ENCODE measurements around the gene C16orf90.

DNA sequence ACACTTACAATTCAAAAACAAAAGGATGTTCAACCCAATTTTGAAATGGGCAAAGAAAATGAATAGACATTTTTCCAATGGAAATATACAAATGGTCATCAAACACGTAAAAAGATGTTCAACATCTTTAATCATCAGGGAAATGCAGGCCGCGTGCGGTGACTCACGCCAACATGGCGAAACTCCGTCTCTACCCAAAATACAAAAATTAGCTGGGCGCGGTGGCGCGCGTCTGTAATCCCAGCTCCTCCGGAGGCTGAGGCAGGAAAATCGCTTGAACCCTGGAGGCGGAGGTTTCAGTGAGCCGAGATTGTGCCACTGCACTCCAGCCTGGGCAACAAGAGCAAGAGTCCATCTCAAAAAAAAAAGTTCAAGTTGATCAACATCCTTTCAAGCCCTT is 3.7 kb upstream of the C16orf90 start:
- TF ChIP-seq, protein P1, sequence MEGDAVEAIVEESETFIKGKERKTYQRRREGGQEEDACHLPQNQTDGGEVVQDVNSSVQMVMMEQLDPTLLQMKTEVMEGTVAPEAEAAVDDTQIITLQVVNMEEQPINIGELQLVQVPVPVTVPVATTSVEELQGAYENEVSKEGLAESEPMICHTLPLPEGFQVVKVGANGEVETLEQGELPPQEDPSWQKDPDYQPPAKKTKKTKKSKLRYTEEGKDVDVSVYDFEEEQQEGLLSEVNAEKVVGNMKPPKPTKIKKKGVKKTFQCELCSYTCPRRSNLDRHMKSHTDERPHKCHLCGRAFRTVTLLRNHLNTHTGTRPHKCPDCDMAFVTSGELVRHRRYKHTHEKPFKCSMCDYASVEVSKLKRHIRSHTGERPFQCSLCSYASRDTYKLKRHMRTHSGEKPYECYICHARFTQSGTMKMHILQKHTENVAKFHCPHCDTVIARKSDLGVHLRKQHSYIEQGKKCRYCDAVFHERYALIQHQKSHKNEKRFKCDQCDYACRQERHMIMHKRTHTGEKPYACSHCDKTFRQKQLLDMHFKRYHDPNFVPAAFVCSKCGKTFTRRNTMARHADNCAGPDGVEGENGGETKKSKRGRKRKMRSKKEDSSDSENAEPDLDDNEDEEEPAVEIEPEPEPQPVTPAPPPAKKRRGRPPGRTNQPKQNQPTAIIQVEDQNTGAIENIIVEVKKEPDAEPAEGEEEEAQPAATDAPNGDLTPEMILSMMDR (IDR thresholded peaks at IDR 0.05): no peak
- no peak for TF ChIP-seq POLR2A (IDR thresholded peaks at IDR 0.05)
